Ishikawa (cell line): ENCODE results near the gene ADARB1.

Source experiments
- CEBPB ChIP-seq: IDR thresholded peaks from 2 replicates; pipeline ENCODE4 v1.6.1; 2012
- CREB1 ChIP-seq: IDR thresholded peaks from 2 replicates; pipeline ENCODE4 v1.6.1; 2012; ENCODE audit warnings: low read depth
- EGR1 ChIP-seq: IDR thresholded peaks from 2 replicates; pipeline ENCODE4 v1.6.1; 2012
- EP300 ChIP-seq: IDR thresholded peaks from 2 replicates; pipeline ENCODE4 v1.6.1; 2012; ENCODE audit warnings: borderline replicate concordance
- FOXM1 ChIP-seq: IDR thresholded peaks from 2 replicates; pipeline ENCODE4 v1.6.1; 2012; ENCODE audit warnings: low read depth, borderline replicate concordance
- NFIC ChIP-seq: IDR thresholded peaks from 2 replicates; pipeline ENCODE4 v1.6.1; 2012
- RAD21 ChIP-seq: IDR thresholded peaks from 2 replicates; pipeline ENCODE4 v1.6.1; 2012; ENCODE audit warnings: low read depth
- TAF1 ChIP-seq: IDR thresholded peaks from 2 replicates; pipeline ENCODE4 v1.6.1; 2012; ENCODE audit warnings: low read depth, mild to moderate bottlenecking
- TCF12 ChIP-seq: IDR thresholded peaks from 2 replicates; pipeline ENCODE4 v1.6.1; 2012; ENCODE audit warnings: low read depth
- TEAD4 ChIP-seq: IDR thresholded peaks from 2 replicates; pipeline ENCODE4 v1.6.1; 2012
- USF1 ChIP-seq: IDR thresholded peaks from 2 replicates; pipeline ENCODE4 v1.6.1; 2012
- YY1 ChIP-seq: IDR thresholded peaks from 2 replicates; pipeline ENCODE4 v1.6.1; 2012; ENCODE audit warnings: low read depth
- ZBTB7A ChIP-seq: IDR thresholded peaks from 2 replicates; pipeline ENCODE4 v1.6.1; 2012; ENCODE audit warnings: low read depth
- TF ChIP-seq, protein P1 (sequence below): IDR thresholded peaks from 2 replicates; pipeline ENCODE4 v1.6.1; 2012
- TF ChIP-seq, protein P2 (sequence below): IDR thresholded peaks from 2 replicates; pipeline ENCODE4 v1.6.1; 2012; ENCODE audit warnings: low read depth, mild to moderate bottlenecking

ADARB1 gene

GRCh38 chr21:45164124-45164511 lies 89.7 kb downstream of the ADARB1 start:
- no peak for TF ChIP-seq RAD21
- no peak for TF ChIP-seq TAF1
- no peak for TF ChIP-seq YY1
- no peak for TF ChIP-seq TEAD4
- TF ChIP-seq EP300: no peak
- TF ChIP-seq, protein P1, sequence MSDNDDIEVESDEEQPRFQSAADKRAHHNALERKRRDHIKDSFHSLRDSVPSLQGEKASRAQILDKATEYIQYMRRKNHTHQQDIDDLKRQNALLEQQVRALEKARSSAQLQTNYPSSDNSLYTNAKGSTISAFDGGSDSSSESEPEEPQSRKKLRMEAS: no peak
- no peak for TF ChIP-seq FOXM1
- TF ChIP-seq, protein P2, sequence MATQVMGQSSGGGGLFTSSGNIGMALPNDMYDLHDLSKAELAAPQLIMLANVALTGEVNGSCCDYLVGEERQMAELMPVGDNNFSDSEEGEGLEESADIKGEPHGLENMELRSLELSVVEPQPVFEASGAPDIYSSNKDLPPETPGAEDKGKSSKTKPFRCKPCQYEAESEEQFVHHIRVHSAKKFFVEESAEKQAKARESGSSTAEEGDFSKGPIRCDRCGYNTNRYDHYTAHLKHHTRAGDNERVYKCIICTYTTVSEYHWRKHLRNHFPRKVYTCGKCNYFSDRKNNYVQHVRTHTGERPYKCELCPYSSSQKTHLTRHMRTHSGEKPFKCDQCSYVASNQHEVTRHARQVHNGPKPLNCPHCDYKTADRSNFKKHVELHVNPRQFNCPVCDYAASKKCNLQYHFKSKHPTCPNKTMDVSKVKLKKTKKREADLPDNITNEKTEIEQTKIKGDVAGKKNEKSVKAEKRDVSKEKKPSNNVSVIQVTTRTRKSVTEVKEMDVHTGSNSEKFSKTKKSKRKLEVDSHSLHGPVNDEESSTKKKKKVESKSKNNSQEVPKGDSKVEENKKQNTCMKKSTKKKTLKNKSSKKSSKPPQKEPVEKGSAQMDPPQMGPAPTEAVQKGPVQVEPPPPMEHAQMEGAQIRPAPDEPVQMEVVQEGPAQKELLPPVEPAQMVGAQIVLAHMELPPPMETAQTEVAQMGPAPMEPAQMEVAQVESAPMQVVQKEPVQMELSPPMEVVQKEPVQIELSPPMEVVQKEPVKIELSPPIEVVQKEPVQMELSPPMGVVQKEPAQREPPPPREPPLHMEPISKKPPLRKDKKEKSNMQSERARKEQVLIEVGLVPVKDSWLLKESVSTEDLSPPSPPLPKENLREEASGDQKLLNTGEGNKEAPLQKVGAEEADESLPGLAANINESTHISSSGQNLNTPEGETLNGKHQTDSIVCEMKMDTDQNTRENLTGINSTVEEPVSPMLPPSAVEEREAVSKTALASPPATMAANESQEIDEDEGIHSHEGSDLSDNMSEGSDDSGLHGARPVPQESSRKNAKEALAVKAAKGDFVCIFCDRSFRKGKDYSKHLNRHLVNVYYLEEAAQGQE: no peak
- no peak for TF ChIP-seq CREB1
- TF ChIP-seq EGR1: no peak
- TF ChIP-seq NFIC: no peak
- TF ChIP-seq ZBTB7A: no peak
- no peak for TF ChIP-seq CEBPB
- TF ChIP-seq USF1: no peak
- TF ChIP-seq TCF12: no peak

DNA sequence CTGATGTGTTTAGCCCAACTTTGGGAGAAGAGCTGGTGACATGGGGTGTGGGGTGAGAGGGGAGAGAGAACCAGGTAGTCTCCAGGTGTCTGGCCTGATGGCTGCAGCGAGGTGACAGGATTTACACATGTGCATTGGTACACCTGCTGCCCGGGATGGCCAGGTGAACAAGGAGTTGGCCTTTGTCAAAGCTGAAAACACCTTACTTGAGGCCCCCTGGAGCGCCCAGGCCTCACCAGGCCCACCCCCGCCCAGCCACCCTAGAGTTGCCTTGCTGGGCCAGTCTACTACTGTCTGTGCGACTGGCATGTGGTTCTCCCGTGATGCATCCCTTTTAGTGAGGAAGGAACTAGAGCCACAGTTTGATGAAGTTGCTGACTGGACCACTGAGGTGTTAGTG lies 90.5 kb downstream of the ADARB1 start:
- TF ChIP-seq CEBPB: no peak
- no peak for TF ChIP-seq TAF1
- TF ChIP-seq, protein P2: no peak
- TF ChIP-seq USF1: no peak
- TF ChIP-seq EGR1: no peak
- TF ChIP-seq CREB1: no peak
- no peak for TF ChIP-seq NFIC
- TF ChIP-seq FOXM1: no peak
- no peak for TF ChIP-seq RAD21
- TF ChIP-seq YY1: no peak
- TF ChIP-seq ZBTB7A: no peak
- no peak for TF ChIP-seq EP300
- TF ChIP-seq TEAD4: no peak
- no peak for TF ChIP-seq TCF12
- TF ChIP-seq, protein P1: no peak

DNA sequence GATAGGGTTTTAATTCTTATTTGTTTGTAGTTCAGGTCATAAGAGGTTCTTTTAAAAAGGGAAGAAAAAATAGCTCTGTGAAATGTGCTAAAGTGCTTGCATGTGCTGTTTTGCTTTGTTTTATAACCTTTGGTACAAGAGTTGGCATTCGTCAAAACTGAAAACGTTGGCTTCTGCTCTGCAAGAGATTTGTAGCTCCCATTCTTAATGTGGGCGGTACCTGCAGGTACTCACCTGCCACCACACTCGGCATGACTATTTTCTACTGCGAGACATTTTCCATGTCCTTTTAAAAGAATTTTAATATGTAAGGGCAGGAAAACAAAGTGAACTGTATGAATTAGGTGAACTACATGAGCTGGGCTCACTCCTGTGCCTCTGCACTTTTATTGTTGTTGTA lies 92.6 kb downstream of the ADARB1 start:
- no peak for TF ChIP-seq ZBTB7A
- no peak for TF ChIP-seq NFIC
- TF ChIP-seq CEBPB: no peak
- no peak for TF ChIP-seq FOXM1
- no peak for TF ChIP-seq EGR1
- no peak for TF ChIP-seq USF1
- TF ChIP-seq RAD21: no peak
- TF ChIP-seq TEAD4: no peak
- no peak for TF ChIP-seq TCF12
- no peak for TF ChIP-seq TAF1
- TF ChIP-seq YY1: no peak
- TF ChIP-seq EP300: no peak
- TF ChIP-seq CREB1: no peak
- TF ChIP-seq, protein P1: no peak

DNA sequence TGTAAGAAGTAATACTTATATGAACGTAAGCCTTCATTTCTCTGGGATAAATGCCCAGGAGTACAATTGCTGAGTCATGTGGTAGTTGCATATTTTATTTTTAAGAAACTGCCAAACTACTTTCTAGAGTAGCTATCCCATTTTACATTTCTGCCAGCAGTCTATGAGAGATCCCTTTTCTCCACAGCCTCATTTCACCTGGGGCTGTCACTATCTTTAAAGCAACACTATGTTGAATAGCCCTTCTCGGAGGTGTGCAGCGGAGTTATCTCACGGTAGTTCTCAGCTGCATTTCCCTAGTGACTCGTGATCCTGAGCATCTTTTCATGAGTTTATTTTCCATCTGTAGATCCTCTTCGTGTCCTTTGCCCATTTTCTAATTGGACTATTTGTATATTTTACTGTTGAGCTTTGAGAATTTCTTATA lies 93.4 kb downstream of the ADARB1 start:
- no peak for TF ChIP-seq FOXM1
- TF ChIP-seq NFIC: no peak
- TF ChIP-seq CEBPB: no peak
- no peak for TF ChIP-seq USF1
- no peak for TF ChIP-seq TAF1
- TF ChIP-seq YY1: no peak
- TF ChIP-seq ZBTB7A: no peak
- TF ChIP-seq RAD21: no peak
- TF ChIP-seq EP300: no peak
- TF ChIP-seq TCF12: no peak
- TF ChIP-seq, protein P2: no peak
